ENCODE data around the gene CERS5.

Gene CERS5

DNA sequence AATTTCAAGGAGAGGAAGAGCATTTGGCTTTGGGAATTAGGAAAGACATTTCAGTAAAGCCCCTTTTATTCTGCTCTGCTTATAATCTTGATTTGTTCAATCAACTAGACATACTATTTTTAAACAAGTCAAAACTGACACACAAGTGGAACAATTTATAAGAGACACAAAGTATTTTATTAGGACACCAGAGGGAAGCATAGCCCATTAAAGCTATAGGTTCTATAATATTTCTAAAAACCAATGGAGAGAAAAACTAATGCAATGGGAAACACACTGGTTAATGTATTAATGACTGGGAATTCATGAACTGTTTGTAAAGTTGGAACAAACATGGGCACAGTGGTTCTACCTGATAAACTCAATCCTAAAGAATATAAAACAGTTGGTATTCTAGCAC is 15.3 kb upstream of the CERS5 start:
- DNase-seq (ENCODE audit: extremely low read depth, low read depth), result no peak
- TF ChIP-seq, protein P1, sequence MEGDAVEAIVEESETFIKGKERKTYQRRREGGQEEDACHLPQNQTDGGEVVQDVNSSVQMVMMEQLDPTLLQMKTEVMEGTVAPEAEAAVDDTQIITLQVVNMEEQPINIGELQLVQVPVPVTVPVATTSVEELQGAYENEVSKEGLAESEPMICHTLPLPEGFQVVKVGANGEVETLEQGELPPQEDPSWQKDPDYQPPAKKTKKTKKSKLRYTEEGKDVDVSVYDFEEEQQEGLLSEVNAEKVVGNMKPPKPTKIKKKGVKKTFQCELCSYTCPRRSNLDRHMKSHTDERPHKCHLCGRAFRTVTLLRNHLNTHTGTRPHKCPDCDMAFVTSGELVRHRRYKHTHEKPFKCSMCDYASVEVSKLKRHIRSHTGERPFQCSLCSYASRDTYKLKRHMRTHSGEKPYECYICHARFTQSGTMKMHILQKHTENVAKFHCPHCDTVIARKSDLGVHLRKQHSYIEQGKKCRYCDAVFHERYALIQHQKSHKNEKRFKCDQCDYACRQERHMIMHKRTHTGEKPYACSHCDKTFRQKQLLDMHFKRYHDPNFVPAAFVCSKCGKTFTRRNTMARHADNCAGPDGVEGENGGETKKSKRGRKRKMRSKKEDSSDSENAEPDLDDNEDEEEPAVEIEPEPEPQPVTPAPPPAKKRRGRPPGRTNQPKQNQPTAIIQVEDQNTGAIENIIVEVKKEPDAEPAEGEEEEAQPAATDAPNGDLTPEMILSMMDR (IDR thresholded peaks at IDR 0.05; ENCODE audit: low read depth, low read length, missing control alignments), result no peak
- H3K4me3 ChIP-seq (replicated peaks; ENCODE audit: low read depth, low read length), result no peak overlapping the region

DNA sequence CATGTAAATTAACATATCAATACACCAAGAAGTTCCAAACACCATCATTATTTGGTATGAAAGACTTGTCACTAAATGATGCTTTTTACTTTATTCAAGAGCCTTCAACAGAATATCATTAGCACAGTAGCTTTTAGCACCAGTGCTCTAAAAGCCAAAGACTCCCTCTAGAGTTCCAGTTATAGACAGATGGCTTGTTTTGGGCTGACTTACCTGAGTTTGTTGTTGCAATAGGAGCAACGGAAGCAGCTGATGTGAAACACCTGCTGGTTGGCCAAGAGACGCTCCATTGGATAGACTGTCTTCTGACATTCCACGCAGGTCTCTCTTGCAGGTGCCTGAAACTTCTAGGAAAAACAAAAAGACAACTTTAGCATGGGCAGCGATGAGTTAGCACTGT is 14.5 kb upstream of the CERS5 start:
- no peak overlapping the region for H3K4me3 ChIP-seq (replicated peaks; ENCODE audit: low read depth, low read length)
- TF ChIP-seq, protein P1 (IDR thresholded peaks at IDR 0.05; ENCODE audit: low read depth, low read length, missing control alignments), result no peak
- DNase-seq (ENCODE audit: extremely low read depth, low read depth), result no peak

DNA sequence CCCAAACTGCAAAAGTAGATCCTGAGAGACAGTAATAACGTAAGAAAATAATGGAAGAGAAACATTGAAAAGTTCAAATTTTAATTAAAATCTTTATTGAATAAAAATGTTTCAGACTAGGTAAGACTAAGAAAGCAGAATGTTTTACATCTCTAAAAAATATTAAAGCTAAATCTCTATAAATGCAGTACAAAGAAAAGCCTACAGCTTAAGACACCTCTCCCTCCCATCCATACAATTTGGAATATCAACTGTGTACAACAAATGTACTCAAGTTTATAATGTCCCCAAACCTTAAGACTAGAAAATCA is 8.5 kb upstream of the CERS5 start:
- TF ChIP-seq, protein P1 (IDR thresholded peaks at IDR 0.05; ENCODE audit: low read depth, low read length, missing control alignments), result no peak
- no peak overlapping the region for H3K4me3 ChIP-seq (replicated peaks; ENCODE audit: low read depth, low read length)
- DNase-seq (ENCODE audit: extremely low read depth, low read depth), result no peak

DNA sequence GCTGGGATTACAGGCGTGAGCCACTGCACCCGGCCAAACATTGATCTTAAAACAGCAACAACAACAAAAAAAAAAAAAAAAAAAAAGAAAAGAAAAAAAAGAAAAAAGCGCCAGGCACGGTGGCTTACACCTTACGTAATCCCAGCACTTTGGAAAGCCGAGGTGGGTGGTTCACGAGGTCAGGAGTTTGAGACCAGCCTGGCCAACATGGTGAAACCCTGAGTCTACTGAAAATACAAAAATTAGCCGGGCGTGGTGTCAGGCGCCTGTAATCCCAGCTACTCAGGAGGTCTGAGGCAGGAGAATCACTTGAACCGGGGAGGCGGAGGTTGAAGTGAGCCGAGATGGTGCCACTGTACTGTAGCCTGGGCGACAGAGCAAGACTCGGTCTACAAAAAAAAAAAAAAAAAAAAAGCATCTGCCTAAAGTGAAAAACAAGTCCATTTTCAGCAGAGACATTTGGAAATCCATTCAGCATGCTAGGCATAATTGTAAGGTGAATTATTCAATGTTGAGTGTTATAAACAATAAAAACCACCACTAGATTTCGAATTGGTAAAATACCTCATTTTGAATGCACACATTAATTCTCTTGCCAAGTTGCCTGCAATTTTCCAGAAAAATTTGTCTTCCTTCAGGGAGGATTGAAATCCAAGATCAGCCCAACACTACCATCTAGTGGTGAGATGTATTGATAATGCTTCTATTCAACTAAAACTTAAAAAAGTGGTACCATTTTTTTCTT is 8.0 kb upstream of the CERS5 start:
- DNase-seq (ENCODE audit: extremely low read depth, low read depth), result peak; percentile 72
- TF ChIP-seq, protein P1 (IDR thresholded peaks at IDR 0.05; ENCODE audit: low read depth, low read length, missing control alignments), result peak; percentile 48
- no peak overlapping the region for H3K4me3 ChIP-seq (replicated peaks; ENCODE audit: low read depth, low read length)

DNA sequence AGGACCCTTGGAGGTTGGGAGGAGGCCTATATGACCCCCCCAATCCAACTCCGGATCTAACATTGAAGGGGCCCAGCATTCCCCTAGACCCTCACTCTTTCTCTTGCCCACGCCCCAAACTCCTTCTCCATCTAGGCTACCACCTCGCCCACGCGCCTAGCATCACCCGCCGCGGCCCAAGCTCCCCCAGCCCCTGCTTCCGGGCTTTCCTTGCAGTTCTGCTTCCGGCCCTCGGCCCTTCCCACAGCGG is 445 bp downstream of the CERS5 start:
- DNase-seq (ENCODE audit: extremely low read depth, low read depth), result no peak
- peak overlapping the region; percentile 87 for H3K4me3 ChIP-seq (replicated peaks; ENCODE audit: low read depth, low read length)
- TF ChIP-seq, protein P1 (IDR thresholded peaks at IDR 0.05; ENCODE audit: low read depth, low read length, missing control alignments), result no peak

DNA sequence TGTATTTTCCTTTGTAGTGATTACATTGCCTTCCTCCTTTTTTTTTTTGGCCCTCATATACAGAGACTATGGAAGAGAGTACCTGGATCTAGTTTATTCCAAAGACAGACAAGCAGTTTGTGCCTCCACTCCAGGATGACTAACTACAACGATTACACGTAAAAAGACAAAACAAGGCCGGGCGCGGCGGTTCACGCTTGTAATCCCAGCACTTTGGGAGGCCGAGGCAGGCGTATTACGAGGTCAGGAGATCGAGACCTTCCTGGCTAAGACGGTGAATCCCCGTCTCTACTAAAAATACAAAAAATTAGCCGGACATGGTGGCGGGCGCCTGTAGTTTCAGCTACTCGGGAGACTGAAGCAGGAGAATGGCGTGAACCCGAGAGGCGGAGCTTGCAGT is 2.2 kb downstream of the CERS5 start:
- TF ChIP-seq, protein P1 (IDR thresholded peaks at IDR 0.05; ENCODE audit: low read depth, low read length, missing control alignments), result no peak
- DNase-seq (ENCODE audit: extremely low read depth, low read depth), result no peak
- H3K4me3 ChIP-seq (replicated peaks; ENCODE audit: low read depth, low read length), result no peak overlapping the region

DNA sequence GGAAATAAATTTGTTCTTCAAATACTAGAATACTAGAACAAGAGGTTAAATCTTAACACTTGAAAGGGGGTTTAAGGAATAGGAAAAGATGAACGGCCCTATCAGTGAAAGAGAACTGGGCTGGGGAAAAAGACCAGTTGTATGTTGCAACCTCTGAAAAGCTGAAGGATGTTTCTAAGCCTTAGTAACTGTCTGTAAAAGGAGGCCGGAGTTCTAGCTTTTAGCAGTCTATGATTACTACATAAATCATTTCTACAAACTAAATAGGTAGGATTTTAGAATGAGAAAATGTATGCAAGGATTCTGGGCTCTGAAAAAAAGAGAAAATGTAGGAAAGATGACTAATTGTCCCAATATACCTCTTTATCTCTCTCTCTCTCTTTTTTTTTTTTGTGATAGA is 4.9 kb downstream of the CERS5 start:
- DNase-seq (ENCODE audit: extremely low read depth, low read depth), result no peak
- H3K4me3 ChIP-seq (replicated peaks; ENCODE audit: low read depth, low read length), result no peak overlapping the region
- TF ChIP-seq, protein P1 (IDR thresholded peaks at IDR 0.05; ENCODE audit: low read depth, low read length, missing control alignments), result no peak
